Activated CD8-positive, alpha-beta memory T cell treated with anti-CD3 and anti-CD28 coated beads, Interleukin-2, amount 50 U/mL, for 4 hours (primary cell): Measurements from ENCODE around the gene CDH13.

Source experiments
- DNase-seq: peaks from one replicate; pipeline ENCODE4 v3.0.0-alpha.2; 2020

Gene CDH13

DNA sequence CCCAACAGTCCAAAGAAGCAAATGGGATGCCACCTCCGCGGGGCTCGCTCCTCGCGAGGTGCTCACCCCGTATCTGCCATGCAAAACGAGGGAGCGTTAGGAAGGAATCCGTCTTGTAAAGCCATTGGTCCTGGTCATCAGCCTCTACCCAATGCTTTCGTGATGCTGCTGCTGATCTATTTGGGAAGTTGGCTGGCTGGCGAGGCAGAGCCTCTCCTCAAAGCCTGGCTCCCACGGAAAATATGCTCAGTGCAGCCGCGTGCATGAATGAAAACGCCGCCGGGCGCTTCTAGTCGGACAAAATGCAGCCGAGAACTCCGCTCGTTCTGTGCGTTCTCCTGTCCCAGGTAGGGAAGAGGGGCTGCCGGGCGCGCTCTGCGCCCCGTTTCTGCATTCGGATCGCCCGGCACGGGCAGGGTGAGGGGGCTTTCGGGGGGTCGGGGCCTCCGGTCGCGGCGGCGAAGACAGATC is at the start of gene CDH13:
CDH13 (plus strand) TSS at position 179 of the 471 bp plus-strand sequence.
- DNase-seq = no peak

DNA sequence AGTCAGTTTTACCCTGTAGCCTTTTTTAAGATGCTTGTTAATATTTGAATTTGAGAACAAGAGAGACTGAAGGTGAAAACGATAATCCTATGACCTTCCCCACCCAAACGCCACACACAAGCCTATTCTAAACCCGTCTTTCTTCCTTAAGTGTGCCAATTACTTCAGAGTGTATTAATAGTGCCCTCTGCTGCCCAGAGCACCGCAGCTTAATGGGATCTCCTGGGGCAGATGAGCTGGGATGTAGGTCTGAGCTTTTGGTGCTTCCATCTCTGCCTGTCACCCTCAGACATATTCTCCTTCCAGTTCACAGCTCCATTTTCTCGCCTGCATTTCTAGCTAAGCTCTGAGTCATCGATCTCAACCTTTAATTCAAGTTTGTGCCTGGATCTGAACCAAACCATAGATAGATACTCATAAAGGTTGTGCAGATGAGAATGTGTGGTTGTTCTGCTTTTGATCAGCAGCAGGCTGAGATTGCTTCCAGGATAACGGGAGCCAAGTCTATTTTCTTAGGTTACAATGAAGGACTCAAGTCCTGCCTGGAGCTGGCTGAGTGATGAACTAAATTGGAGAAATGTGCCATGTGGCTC is 46.4 kb upstream of the CDH13 start:
- DNase-seq = no peak

DNA sequence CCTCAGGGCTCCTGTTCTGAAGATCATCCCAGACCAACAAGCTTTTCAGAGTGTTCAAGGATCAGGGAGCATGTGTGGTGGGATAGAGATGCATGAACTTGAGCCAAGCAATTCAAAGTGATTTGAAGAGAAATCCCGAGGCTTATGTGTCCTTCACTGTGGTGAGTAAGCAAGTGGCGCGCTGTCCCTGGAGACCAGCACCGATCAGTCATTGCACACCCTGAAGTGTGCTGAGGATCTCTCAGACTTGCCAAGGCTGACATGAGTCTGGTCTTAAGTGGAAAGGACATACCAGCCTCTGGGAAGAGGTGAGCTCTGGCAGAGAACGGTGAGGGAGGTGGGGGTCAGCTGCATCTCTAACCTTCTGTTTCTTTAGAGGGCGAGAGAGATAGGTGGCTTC is 43.8 kb upstream of the CDH13 start:
- no peak for DNase-seq

DNA sequence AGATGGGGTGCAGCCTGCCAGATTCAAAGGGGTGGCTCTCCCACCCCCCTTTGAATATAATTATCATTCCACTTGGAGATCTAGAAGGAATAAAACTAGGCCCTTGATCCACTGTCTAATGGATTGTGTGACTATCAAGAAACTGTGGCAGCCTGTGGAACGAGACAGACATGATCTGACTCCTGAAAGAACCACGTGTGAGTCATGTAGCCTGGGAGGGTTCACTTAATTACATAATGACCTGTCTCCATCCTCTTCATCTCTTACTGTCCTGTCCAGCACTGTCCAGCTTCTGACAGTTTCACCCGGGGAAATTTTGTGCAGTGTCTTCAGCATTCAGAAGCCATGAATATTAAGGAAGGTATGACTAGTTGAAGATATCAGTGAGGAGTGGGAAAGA is 43.3 kb upstream of the CDH13 start:
- no peak for DNase-seq

DNA sequence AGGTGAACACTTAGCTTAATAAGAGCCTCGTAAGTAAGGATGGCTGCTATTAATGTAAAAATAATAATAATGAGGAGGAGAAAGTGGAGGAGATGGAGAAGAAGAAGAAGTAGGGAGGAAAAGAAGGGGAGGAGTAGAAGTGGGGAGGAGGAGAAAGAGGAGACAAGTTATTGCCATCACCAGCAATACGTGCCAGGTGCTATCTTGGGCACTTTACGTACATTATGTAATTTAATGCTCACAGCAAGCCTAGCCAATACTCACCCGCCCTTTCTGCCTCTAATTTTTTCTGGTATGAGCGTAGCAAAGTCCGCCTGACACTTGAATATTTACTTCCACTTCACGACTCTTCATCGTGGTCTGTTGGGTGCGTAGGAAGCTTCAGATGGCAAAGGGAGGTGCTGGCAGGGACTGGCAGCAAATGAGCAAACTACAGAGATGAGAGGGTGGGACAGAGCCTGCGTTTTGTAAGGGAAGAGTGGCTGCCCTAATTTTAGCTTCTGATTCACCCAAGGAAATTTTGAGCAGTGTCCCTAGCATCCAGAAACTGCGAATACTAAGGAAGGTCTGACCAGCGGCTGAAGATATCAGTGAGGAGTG is 42.1 kb upstream of the CDH13 start:
- DNase-seq = no peak

DNA sequence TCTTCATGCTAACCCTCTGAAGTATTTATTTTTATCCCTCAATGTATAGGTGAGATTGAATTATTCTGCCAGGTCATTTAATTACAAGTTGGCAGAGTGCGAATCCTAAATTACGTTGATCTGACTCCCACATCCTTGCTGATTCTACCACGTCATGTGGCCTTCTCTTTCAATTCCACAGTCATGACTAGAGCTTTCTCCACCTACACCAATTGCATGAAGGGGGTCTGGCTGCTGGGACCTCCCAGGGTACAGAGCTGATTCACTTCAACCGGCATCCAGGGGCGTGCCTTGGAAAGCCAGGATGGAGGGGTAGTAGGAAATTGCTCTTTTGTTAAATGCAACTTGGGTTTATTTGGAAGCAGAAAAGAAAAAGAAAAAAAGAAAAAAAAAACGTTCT is 41.1 kb upstream of the CDH13 start:
- DNase-seq = no peak

DNA sequence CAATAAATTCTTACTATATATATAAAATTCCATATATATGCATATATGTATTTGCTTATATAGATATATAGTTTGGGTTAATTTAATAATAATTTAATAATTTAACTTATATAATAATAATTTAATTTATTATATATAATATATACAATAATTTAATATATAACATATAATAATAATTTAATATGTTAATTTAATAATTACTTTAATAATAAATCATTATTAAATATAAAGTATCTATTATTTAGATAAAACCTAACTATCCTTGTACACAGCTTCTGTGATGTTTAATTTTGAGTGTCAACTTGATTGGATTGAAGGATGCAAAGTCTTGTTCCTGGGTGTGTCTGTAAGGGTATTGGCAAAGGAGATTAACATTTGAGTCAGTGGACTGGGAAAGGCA is 40.6 kb upstream of the CDH13 start:
- DNase-seq = no peak

DNA sequence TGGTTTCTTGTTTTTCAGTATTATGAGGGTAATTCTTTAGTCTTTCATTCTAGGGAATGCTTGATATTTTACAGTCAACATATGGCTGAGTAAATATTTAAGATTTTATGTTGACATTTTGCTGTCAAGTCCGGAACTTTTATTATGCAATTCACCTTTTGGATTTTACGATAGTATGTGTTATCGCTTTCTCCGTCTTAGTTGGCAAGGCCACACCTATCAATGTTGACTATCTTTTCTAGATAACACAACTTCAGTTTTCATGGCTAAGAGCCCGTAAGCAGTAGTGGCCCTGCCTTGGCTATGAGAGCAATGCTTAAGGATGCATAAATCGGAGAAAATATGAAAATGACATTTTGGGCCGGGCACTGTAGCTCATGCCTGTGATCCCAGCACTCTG is 39.5 kb upstream of the CDH13 start:
- DNase-seq = no peak

DNA sequence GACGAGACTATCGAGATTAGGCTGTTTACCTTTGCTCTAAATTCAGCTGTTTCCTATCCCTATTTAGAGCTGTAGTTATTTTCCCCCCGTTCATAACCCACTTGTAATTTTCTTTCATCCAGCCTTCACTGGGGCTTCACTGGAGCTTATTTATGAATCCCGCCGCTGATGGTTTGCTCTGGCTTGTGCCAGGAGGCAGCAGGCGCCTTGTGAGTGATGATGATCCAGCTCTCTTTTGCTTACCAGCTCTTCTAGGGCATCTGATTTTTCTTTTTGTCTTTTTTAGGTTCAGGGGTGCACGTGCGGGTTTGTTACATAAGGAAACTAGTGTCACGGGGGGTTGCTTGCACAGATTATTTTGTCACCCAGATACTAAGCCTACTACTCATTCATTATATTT is 37.4 kb upstream of the CDH13 start:
- no peak for DNase-seq

DNA sequence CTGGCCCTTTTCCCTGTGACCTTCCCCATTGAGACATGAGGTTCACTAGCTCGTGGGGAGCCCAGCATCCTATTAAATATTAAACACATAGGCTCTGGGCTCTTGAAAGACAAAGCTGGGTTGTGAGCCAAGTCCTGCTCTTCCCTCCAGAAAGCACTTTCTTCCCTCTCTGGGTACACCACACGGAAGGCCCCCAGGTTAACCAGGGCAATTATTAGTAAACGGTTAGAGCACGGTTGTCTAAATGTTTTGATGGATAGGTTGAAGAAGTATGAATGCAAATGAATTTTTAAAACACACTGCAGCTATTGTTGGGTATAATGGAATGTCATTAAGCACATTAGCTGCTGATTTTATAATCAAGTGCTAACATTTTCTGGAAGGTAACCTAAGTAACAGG is 32.7 kb upstream of the CDH13 start:
- no peak for DNase-seq

DNA sequence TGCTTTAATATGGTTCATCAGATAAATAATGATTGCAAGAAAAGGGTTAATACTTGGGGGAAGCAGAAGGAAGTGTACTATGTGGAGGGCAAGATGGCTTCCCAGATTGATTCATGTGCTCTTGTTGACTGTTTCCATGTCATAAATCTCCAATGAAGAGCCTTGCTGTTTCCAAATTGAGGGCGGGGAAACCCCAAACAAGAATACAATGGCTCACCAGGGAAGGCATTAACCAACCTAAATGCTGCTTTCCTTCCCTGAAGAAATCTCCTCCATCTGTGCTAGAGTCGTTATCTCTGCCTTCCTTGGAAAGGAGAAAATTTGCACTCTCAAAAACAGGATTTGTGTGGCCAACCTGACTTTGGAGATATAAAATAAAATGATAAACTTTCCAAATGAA is 28.0 kb upstream of the CDH13 start:
- DNase-seq = no peak

DNA sequence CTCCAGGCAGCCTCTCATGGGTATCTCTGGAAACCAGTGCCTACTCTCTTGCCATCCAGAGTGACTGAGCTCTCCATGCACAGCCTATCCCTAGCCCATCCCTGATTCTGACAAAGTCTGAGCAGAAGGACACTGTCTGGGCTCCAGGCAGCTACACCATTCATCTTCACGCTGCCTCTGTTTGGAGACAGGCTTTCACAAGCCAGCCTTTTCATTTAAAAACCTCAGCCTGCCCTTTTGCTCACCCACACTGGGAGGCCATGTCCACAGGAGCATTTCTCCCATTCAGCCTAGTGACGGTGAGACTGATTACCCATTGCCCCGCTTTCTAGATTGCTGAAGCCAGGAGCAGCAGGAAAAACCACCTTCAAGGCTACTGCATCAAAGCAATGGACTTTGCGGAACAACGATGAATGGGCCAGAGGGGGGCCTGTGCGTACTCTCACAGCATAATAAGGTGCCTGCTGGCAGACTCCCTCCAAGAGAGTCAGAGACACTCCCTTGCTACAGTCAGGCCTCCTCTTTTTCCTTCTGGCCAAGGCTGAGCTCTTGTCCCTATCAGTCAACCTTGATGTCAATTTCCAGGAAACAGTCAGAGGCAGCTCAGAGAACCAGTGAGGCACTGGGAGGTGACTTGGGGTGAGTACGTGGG is 24.7 kb upstream of the CDH13 start:
- no peak for DNase-seq

DNA sequence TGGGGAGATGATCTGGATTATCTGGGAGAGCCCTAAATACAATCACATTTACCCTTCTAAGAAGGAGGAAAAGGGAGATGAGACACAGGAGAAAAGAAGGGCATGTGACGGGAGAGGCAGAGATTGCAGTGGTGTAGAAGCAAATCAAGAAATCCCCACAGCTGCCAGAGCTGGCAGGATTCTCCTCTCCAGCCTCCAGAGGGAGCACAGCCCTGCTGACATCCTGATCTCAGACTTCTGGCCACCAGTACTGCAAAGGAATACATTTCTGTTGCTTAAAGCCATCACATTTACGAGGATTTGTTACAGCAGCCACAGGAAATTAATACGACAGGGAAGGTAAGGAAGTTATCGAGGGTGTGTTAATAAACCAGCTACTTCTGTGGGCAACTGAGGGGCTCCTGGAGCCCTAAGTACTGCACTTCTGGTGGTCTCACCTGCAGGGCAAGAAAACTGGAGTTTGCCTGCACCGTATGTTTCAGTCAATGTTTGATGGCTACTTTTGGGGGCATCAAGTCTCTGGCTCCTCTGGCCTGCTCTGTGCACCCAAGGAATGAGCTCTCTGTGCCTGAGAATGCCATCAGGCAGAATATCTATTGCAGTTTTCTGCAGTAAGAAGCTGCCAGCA is 22.9 kb upstream of the CDH13 start:
- no peak for DNase-seq

DNA sequence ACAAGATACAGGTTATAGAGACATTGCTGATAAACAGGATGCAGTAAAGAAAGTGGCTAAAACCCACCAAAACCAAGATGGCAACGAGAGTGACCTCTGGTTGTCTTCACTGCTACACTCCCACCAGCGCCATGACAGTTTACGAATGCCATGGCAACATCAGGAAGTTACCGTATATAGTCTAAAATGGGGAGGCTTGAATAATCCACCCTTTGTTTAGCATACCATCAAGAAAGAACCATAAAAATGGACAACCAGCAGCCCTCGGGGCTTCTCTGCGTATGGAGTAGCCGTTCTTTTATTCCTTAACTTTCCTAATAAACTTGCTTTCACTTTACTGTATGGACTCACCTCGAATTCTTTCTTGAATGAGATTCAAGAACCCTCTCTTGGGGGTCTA is 21.7 kb upstream of the CDH13 start:
- DNase-seq = no peak

DNA sequence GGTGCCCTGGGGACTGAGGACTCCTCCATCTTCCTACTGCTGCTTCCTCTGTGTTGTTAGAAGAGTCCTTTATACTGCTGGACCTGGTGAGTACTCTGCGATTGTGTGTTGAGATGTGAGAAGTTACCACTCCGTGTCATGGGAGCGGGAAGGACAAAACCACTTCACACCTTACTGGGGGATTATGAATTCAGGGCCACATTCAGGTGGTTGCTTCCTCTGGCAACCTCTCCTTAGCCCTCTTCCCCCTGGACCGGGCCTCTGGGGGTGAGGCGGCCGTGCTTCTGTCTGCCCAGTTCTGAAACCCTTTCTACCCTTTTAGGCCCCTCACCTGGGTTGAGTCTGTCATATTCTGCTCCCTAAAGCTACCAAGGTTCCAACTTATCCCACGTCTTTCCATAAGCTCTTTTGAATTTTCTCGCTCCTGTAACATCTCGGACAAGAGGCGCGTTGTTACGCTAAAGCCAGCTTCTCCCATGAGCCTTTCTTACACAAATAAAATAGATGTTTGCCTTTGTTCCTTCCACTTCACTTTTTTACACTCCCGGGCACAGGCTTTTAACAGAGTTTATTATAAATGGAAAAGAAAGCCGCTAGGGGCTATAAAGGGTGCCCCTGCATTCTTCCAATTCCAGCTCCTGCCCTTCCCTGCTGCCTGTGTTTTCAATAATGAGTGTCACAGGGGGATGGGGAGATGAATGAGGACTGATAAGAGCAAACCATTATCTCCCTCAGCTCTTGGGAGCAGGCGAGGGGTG is 20.7 kb upstream of the CDH13 start:
- DNase-seq = no peak

DNA sequence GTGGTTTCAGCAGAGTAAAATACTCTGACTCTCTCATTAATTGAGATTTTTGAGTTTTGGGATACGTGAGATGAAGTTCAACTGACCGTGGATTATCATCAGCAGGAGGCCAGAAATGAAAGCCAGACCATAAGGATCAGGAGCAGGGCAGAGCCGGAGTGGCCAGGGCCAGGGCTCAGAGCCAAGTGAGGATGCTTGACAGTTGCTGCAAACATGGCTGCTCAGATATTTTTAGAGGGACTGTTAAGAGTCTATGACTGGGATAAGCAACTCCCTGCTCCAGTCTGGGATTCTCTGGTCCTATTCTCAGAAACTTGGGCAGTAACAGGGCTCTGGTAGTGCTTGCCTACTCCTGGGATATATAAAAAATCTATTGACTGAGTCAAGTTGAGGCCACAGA is 17.6 kb upstream of the CDH13 start:
- DNase-seq = no peak

DNA sequence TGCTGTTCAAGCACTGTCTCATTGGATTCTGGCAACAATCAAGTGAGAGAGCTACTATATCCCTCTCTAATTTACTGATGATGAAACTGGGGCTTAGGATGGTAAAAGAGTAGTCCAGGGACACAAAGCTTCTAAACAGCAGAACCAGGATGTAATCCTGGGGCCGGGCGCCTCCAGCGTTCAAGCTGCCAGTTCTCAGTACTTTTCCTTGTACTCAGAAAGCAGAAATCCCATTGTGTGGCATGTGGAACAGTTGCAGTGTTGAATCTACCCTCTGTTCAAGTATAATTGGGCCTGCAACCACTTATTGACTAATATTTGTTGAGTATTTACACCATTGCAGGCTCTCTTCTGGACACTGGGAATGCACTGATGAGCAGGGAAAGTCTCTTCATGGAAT is 14.5 kb upstream of the CDH13 start:
- no peak for DNase-seq

DNA sequence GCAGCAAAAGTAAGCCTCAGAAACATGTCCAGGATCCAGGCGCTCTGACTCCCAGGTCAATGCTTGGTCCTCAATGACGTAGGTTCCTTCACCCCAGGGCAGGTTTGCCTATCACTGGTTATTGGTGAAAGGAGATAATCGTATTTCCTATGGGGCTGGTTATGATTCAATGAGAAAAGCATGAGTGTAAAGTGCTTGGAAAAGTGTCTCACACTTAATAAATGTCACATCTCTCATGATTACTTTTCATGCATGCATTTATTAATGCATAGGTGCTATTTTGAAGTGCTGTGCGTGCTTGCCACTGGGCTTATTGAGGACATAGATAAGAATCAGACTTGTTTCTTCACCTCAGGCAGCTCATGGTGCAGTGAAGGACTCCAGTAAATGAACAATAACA is 10.4 kb upstream of the CDH13 start:
- no peak for DNase-seq

DNA sequence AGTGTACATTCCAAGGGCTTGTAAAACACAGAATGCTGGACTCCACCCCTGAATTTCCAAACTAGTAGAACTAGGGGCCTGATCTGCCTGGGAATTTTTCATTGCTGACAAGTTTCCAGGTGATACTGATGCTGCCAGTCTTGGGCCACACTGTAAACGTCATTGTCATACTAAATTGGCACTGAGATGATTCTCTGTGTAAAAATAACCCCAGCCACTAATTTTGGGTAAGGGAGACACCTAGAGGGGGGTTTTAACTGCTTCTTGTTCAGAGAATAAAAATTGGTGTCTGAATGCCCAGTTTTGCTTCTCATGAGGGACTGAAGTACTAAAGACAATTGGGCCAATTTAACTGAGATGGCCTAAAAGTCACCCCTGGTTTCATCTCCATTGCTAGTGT is 5.0 kb upstream of the CDH13 start:
- DNase-seq = no peak

DNA sequence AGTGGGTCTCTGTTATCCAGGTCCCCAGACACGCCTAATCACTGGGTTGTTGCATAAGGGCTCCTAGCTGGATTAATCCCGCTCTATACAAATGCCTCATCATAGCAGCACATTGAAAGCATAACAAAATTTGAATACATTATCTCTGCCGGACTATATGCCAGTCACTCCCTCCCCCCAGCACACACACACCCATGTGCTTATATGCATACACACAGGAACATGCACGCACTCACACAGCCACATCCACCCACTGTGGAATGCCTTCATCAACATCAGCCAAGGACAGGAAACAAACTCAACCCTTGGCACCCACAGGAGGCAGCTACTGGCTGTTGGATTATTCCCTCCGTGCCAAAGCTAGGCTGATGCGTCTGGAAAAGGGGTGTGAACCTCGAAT is 3.5 kb upstream of the CDH13 start:
- no peak for DNase-seq

DNA sequence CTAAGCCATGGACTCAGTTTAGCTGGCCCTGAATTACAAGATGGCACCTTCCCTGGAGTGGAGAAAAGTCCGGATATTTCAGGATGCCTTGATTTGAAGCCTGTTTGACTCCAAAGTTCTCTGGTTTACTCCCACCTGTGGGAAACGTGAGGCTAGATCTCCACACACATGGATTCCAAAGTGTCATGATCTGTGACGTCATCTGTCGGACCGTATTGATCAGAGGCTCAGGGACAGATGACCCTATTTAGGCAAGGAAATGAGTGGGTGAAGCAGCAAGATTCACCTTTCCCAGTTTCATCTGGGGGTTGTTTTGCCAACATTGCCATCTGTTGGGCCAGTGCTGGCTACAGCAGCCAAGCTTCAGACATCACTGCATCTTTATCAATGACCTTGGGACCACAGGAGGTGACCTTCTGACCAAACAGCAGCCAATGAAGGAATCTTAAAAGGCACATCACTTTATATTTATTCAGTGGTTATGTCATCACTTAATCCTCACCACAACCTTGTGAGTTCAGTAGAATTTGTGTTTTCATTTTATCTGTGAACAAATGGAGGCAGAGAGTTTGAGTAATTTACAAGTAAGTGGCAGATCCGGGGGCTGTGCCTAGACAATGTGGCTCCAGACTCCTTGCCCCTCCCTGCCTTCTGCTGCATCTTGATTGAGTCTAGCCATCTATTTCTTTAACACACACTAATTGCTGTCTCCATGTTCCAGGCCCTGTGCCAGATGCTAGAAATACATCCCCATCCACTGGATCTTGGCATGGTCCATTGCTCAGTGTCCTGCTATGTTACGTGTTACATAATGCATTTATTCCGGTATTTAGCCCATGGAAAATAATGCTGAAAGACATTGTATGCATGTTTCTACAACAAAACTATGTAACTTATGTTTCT is 1.5 kb upstream of the CDH13 start:
- DNase-seq = no peak

DNA sequence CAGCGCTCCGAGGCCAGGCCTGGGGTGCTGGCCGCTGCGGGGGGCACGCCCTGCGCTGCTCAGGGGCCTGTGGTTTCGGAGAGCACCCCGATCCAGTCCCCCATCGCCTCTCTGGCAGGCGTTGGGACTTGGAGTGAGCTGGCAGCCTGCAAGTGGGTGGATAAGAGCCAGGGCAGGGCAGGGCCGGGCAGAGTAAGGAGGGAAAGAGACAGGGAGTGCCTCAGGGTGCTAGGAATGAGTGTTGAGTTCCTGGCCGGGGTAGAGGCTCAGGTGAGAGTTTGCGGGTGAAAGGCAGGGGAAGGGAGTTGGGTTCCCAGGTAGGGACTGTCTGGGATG is 1.3 kb downstream of the CDH13 start:
- DNase-seq = no peak

DNA sequence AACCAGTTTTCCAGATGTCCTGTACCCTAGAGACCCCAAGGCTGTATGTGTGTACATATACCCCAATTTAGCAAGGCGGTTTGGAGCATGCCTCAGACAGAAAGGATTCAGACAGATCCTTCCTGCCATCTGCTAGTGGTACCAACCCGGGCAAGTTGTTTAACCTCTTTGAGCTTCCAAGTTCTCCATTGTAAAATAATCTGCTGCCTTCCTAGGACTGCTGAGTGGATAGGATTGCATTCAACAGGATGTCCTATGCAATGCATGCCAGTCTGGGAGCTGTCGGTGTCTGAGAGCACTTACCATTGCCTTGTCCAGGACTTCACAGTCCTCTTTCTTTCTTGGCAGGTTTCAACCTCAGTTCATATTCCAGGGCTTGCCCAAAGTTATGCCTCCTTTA is 1.9 kb downstream of the CDH13 start:
- no peak for DNase-seq
